HepG2 (cell line): ENCODE results near the gene ATP9A. TPM values are rescaled to one million over a fixed set of nuclear protein-coding genes. Genes with fewer than 3 reads are reported as not detected.

ENCODE experiments used
- CREM ChIP-seq, 2 experiments: sonication (generic) in 1 of 2; formaldehyde crosslinking in 1 of 2; IDR thresholded peaks; 2 replicates each; pipeline versions ENCODE4 v1.4.0 to v1.6.1; 2016 to 2020; ENCODE audit warnings: antibody characterized with exemption in 1 of 2, mild to moderate bottlenecking in 1 of 2, missing genetic modification reagents in 1 of 2
- HMGA1 ChIP-seq: sonication (generic); formaldehyde crosslinking; conservative IDR thresholded peaks from 2 replicates; pipeline ENCODE4 v1.4.0; 2020; ENCODE audit warnings: missing genetic modification reagents
- MEF2D ChIP-seq: sonication (generic); formaldehyde crosslinking; IDR thresholded peaks from 2 replicates; pipeline ENCODE4 v1.5.1; 2020; ENCODE audit warnings: mild to moderate bottlenecking, missing genetic modification reagents
- MZF1 ChIP-seq: sonication (generic); formaldehyde crosslinking; IDR thresholded peaks from 2 replicates; pipeline ENCODE4 v1.8.1; 2023; ENCODE audit warnings: mild to moderate bottlenecking, missing genetic modification reagents, borderline replicate concordance
- NCOR1 ChIP-seq: fragments of 200-600 bp; sonication (generic); IDR thresholded peaks from 2 replicates; pipeline ENCODE4 v1.7.0; 2017; ENCODE audit warnings: antibody characterized with exemption, low read length, borderline replicate concordance
- NFYB ChIP-seq: sonication (generic); formaldehyde crosslinking; IDR thresholded peaks from 2 replicates; pipeline ENCODE4 v1.4.0; 2020; ENCODE audit warnings: missing genetic modification reagents
- RARA ChIP-seq: IDR thresholded peaks from 2 replicates; pipeline ENCODE4 v1.6.1; 2016; ENCODE audit warnings: missing genetic modification reagents, missing compliant biosample characterization
- SAP130 ChIP-seq: IDR thresholded peaks from 2 replicates; pipeline ENCODE4 v1.6.1; 2016; ENCODE audit warnings: low read depth
- ZNF12 ChIP-seq: sonication (generic); formaldehyde crosslinking; IDR thresholded peaks from 2 replicates; pipeline ENCODE4 v1.5.0; 2020; ENCODE audit warnings: missing genetic modification reagents
- ZNF282 ChIP-seq: fragments of 450-650 bp; IDR thresholded peaks from 2 replicates; pipeline ENCODE4 v1.6.1; 2018; ENCODE audit not compliant: partially characterized antibody
- ZNF382 ChIP-seq: sonication (generic); formaldehyde crosslinking; IDR thresholded peaks from 2 replicates; pipeline ENCODE4 v1.5.0; 2020; ENCODE audit warnings: missing genetic modification reagents, mild to moderate bottlenecking, borderline replicate concordance
- ZNF432 ChIP-seq: sonication (generic); formaldehyde crosslinking; IDR thresholded peaks from 2 replicates; pipeline ENCODE4 v1.5.0; 2020; ENCODE audit warnings: missing genetic modification reagents, mild to moderate bottlenecking, borderline replicate concordance
- ZZZ3 ChIP-seq: sonication (generic); formaldehyde crosslinking; IDR thresholded peaks from 2 replicates; pipeline ENCODE4 v1.4.0; 2020; ENCODE audit warnings: missing genetic modification reagents, mild to moderate bottlenecking, borderline replicate concordance
- polyA plus RNA-seq, 8 experiments: library from polyadenylated mRNA; depleted of rRNA in 3 of 8; stranded (reverse) in 7 of 8; unstranded in 1 of 8; fragments of >200 nt; fragmentation: Illumina TruSeq in 4 of 8; extraction: Trizol in 4 of 8; gene quantifications; 2 replicates each; pipeline versions ENCODE4 v1.2.1 to v1.2.3, GENCODE V29; 2011 to 2016; ENCODE audit warnings: low read depth in 4 of 8, missing spikeins in 1 of 8, mixed read lengths in 1 of 8; ENCODE audit not compliant: insufficient read depth in 1 of 8
- total RNA-seq, 5 experiments: library from RNA; depleted of rRNA; stranded (reverse); fragments of >200 nt; fragmentation: Illumina TruSeq; extraction: Trizol; gene quantifications; 2 replicates each; pipeline ENCODE4 v1.2.3, GENCODE V29; 2016; ENCODE audit warnings: low read depth in 1 of 5
- TF ChIP-seq, protein P1 (sequence below): sonication (generic); formaldehyde crosslinking; IDR thresholded peaks from 2 replicates; pipeline ENCODE4 v1.4.0; 2020; ENCODE audit warnings: missing genetic modification reagents, mild to moderate bottlenecking, borderline replicate concordance
- TF ChIP-seq, protein P2 (sequence below): IDR thresholded peaks from 2 replicates; pipeline ENCODE4 v1.6.1; 2016; ENCODE audit warnings: mild to moderate bottlenecking
- TF ChIP-seq, protein P3 (sequence below): sonication (generic); formaldehyde crosslinking; IDR thresholded peaks from 2 replicates; pipeline ENCODE4 v1.8.1; 2022; ENCODE audit warnings: mild to moderate bottlenecking, missing genetic modification reagents
- TF ChIP-seq, protein P4 (sequence below): sonication (generic); formaldehyde crosslinking; IDR thresholded peaks from 2 replicates; pipeline ENCODE4 v1.8.1; 2023; ENCODE audit warnings: missing genetic modification reagents, mild to moderate bottlenecking, borderline replicate concordance
- TF ChIP-seq, protein P5 (sequence below): sonication (generic); formaldehyde crosslinking; IDR thresholded peaks from 2 replicates; pipeline ENCODE4 v1.5.0; 2020; ENCODE audit warnings: mild to moderate bottlenecking, missing genetic modification reagents
- TF ChIP-seq, protein P6 (sequence below): sonication (generic); formaldehyde crosslinking; IDR thresholded peaks from 2 replicates; pipeline ENCODE4 v1.4.0; 2020; ENCODE audit warnings: mild to moderate bottlenecking, missing genetic modification reagents
- TF ChIP-seq, protein P7 (sequence below): sonication (generic); formaldehyde crosslinking; conservative IDR thresholded peaks from 2 replicates; pipeline ENCODE4 v1.5.0; 2020; ENCODE audit warnings: missing genetic modification reagents

ATP9A gene
- total and polyA plus RNA-seq, 2 of the 13 experiments (the other 11 are each of a cell fraction or from before 2014, with no cell fraction given), result 11.8 to 18.5 TPM

DNA sequence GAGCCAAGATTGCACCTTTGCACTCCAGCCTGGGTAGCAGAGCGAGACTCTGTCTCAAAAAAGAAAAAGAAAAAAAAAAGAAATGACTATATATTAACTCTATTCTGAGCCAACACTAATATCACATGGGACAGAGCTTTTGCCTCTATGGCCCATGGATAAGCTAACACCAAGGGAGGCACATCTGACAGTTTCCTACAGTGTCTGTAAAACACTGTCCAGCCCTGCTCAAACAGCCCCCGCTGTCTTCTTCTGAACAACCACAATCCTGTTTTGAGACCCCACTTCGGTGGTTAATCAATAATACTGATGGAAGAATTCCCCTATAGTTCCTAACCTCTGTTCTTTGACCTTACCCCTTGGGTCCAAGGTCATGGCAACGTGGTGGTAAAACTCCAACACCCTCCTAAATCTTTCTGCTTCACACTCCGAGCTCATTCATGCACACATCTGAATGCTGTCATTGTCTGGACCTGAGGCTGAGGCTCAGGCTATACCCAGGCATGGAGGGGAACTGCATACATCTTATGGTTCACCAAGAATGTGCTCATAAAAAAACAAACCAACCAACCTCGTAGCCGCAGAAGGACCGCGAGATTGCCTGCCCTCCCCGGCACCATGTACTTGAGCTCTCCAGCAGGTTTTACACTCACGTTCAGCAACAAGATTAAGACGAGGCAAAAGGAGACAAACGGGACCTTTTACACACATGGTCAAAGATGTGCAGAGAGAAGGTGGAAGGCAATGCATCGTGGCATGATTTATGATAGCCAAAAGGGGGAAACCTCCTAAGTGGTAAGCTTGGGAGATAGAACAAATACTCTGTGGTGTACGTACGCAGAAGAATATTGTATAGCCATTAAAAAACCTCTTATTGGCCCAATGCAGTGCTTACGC lies 120.3 kb downstream of the ATP9A start (continued):
- TF ChIP-seq, protein P1, sequence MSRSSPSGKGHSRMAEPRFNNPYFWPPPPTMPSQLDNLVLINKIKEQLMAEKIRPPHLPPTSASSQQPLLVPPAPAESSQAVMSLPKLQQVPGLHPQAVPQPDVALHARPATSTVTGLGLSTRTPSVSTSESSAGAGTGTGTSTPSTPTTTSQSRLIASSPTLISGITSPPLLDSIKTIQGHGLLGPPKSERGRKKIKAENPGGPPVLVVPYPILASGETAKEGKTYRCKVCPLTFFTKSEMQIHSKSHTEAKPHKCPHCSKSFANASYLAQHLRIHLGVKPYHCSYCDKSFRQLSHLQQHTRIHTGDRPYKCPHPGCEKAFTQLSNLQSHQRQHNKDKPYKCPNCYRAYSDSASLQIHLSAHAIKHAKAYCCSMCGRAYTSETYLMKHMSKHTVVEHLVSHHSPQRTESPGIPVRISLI (CRISPR knock-in tag), result peak; percentile 42; the same call in 1 of the 2 replicates
- TF ChIP-seq RARA (no peak), MEF2D (no peak), ZNF382 (CRISPR knock-in tag) (no peak), ZNF12 (CRISPR knock-in tag) (no peak), NCOR1 (no peak), ZNF282 (no peak), ZZZ3 (CRISPR knock-in tag) (0 out of 2 replicates have a peak, but pooled peaks have one; percentile 26), ZNF432 (CRISPR knock-in tag) (no peak), CREM (IDR thresholded peaks at IDR 0.05) (no peak), CREM (CRISPR knock-in tag; IDR thresholded peaks at IDR 0.05) (no peak), HMGA1 (CRISPR knock-in tag) (no peak), NFYB (CRISPR knock-in tag) (no peak), SAP130 (CRISPR knock-in tag) (no peak), MZF1 (no peak)
- TF ChIP-seq, protein P2, sequence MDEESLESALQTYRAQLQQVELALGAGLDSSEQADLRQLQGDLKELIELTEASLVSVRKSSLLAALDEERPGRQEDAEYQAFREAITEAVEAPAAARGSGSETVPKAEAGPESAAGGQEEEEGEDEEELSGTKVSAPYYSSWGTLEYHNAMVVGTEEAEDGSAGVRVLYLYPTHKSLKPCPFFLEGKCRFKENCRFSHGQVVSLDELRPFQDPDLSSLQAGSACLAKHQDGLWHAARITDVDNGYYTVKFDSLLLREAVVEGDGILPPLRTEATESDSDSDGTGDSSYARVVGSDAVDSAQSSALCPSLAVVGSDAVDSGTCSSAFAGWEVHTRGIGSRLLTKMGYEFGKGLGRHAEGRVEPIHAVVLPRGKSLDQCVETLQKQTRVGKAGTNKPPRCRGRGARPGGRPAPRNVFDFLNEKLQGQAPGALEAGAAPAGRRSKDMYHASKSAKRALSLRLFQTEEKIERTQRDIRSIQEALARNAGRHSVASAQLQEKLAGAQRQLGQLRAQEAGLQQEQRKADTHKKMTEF, result no peak
- TF ChIP-seq, protein P3, sequence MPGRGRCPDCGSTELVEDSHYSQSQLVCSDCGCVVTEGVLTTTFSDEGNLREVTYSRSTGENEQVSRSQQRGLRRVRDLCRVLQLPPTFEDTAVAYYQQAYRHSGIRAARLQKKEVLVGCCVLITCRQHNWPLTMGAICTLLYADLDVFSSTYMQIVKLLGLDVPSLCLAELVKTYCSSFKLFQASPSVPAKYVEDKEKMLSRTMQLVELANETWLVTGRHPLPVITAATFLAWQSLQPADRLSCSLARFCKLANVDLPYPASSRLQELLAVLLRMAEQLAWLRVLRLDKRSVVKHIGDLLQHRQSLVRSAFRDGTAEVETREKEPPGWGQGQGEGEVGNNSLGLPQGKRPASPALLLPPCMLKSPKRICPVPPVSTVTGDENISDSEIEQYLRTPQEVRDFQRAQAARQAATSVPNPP (CRISPR knock-in tag), result no peak
- TF ChIP-seq, protein P4, sequence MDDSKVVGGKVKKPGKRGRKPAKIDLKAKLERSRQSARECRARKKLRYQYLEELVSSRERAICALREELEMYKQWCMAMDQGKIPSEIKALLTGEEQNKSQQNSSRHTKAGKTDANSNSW (CRISPR knock-in tag), result no peak
- TF ChIP-seq, protein P5, sequence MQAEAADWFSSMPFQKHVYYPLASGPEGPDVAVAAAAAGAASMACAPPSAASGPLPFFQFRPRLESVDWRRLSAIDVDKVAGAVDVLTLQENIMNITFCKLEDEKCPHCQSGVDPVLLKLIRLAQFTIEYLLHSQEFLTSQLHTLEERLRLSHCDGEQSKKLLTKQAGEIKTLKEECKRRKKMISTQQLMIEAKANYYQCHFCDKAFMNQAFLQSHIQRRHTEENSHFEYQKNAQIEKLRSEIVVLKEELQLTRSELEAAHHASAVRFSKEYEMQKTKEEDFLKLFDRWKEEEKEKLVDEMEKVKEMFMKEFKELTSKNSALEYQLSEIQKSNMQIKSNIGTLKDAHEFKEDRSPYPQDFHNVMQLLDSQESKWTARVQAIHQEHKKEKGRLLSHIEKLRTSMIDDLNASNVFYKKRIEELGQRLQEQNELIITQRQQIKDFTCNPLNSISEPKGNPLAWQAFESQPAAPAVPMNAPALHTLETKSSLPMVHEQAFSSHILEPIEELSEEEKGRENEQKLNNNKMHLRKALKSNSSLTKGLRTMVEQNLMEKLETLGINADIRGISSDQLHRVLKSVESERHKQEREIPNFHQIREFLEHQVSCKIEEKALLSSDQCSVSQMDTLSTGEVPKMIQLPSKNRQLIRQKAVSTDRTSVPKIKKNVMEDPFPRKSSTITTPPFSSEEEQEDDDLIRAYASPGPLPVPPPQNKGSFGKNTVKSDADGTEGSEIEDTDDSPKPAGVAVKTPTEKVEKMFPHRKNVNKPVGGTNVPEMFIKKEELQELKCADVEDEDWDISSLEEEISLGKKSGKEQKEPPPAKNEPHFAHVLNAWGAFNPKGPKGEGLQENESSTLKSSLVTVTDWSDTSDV, result no peak
- TF ChIP-seq, protein P6, sequence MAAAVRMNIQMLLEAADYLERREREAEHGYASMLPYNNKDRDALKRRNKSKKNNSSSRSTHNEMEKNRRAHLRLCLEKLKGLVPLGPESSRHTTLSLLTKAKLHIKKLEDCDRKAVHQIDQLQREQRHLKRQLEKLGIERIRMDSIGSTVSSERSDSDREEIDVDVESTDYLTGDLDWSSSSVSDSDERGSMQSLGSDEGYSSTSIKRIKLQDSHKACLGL, result no peak
- TF ChIP-seq, protein P7, sequence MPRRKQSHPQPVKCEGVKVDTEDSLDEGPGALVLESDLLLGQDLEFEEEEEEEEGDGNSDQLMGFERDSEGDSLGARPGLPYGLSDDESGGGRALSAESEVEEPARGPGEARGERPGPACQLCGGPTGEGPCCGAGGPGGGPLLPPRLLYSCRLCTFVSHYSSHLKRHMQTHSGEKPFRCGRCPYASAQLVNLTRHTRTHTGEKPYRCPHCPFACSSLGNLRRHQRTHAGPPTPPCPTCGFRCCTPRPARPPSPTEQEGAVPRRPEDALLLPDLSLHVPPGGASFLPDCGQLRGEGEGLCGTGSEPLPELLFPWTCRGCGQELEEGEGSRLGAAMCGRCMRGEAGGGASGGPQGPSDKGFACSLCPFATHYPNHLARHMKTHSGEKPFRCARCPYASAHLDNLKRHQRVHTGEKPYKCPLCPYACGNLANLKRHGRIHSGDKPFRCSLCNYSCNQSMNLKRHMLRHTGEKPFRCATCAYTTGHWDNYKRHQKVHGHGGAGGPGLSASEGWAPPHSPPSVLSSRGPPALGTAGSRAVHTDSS (CRISPR knock-in tag), result no peak
